ENCODE results near the gene ITPKA.

The ITPKA gene

GRCh38 chr15:41491889-41492288 lies 1.8 kb upstream of the ITPKA start:
- no peak for DNase-seq

- DNase-seq: no peak
Observed at GRCh38 chr15:41492597-41493204, 973 bp upstream of the ITPKA start.

- no peak for DNase-seq
Observed at GRCh38 chr15:41493902-41494189, 172 bp downstream of the ITPKA start.

GRCh38 chr15:41494190-41494921 lies 682 bp downstream of the ITPKA start:
- DNase-seq: no peak

- no peak for DNase-seq
Observed at GRCh38 chr15:41494922-41495735, 1.5 kb downstream of the ITPKA start.

GRCh38 chr15:41495736-41496599 lies 2.3 kb downstream of the ITPKA start:
- no peak for DNase-seq

GRCh38 chr15:41498657-41499056 lies 5.0 kb downstream of the ITPKA start:
- DNase-seq: no peak

- no peak for DNase-seq
Observed at GRCh38 chr15:41499109-41499851, 5.6 kb downstream of the ITPKA start.

- no peak for DNase-seq
Observed at GRCh38 chr15:41501191-41501917, 7.7 kb downstream of the ITPKA start.

- DNase-seq: no peak
Observed at GRCh38 chr15:41501931-41502794, 8.5 kb downstream of the ITPKA start.

- no peak for DNase-seq
Observed at GRCh38 chr15:41502795-41503668, 9.4 kb downstream of the ITPKA start.

GRCh38 chr15:41503669-41504010 lies 10.0 kb downstream of the ITPKA start:
- no peak for DNase-seq

GRCh38 chr15:41504751-41505492 lies 11.2 kb downstream of the ITPKA start:
- DNase-seq: no peak

- DNase-seq: no peak
Observed at GRCh38 chr15:41505776-41506175, 12.1 kb downstream of the ITPKA start.

GRCh38 chr15:41506796-41507341 lies 13.2 kb downstream of the ITPKA start:
- no peak for DNase-seq

GRCh38 chr15:41507820-41508290 lies 14.2 kb downstream of the ITPKA start:
- no peak for DNase-seq

- DNase-seq: no peak
Observed at GRCh38 chr15:41510728-41511127, 17.1 kb downstream of the ITPKA start.

GRCh38 chr15:41511331-41511898 lies 17.7 kb downstream of the ITPKA start:
- DNase-seq: no peak
